HG02571 (cell line): Measurements from ENCODE around the gene OR13C5.
"Not testable (repeated sequence)": the region's sequence is repeated elsewhere in the genome, so short reads cannot be mapped to it uniquely, and the experiment has no call there.

ENCODE experiments used
- ATAC-seq: cut with Tn5 transposase; IDR thresholded peaks from one replicate; pipeline ENCODE4 v1.9.1; 2021; ENCODE audit warnings: mild to moderate bottlenecking, moderate library complexity; ENCODE audit not compliant: unreplicated experiment

Gene OR13C5

GRCh38 chr9:104599313-104599712, at the start of gene OR13C5:
OR13C5 (minus strand) TSS chr9:104599413; CDS start chr9:104599413, 0 bp downstream.
- not testable (repeated sequence) for ATAC-seq

- no peak for ATAC-seq
Observed at GRCh38 chr9:104635456-104635855, 36.2 kb upstream of the OR13C5 start.

- no peak for ATAC-seq
Observed at GRCh38 chr9:104633976-104634520, 34.8 kb upstream of the OR13C5 start.

GRCh38 chr9:104625964-104626363, 26.8 kb upstream of the OR13C5 start:
- not testable (repeated sequence) for ATAC-seq

GRCh38 chr9:104618104-104618503, 18.9 kb upstream of the OR13C5 start, which contains the start of gene OR13C9:
OR13C9 (minus strand) TSS chr9:104618204; CDS start chr9:104618204, 0 bp downstream.
- no peak for ATAC-seq

- no peak for ATAC-seq
Observed at GRCh38 chr9:104617418-104617817, 18.2 kb upstream of the OR13C5 start.

GRCh38 chr9:104611213-104611612, 12.0 kb upstream of the OR13C5 start:
- no peak for ATAC-seq

GRCh38 chr9:104608336-104608735, 9.1 kb upstream of the OR13C5 start:
- no peak for ATAC-seq

GRCh38 chr9:104606152-104606551, 6.9 kb upstream of the OR13C5 start:
- ATAC-seq = no peak

- ATAC-seq = not testable (repeated sequence)
Observed at GRCh38 chr9:104605527-104605926, 6.3 kb upstream of the OR13C5 start, which contains the start of gene OR13C2. OR13C2 (minus strand) TSS chr9:104605627; CDS start chr9:104605627, 0 bp downstream.

- no peak for ATAC-seq
Observed at GRCh38 chr9:104604801-104605200, 5.6 kb upstream of the OR13C5 start.

- ATAC-seq = not testable (repeated sequence)
Observed at GRCh38 chr9:104598749-104599148, 464 bp downstream of the OR13C5 start.

- no peak for ATAC-seq
Observed at GRCh38 chr9:104589626-104590025, 9.6 kb downstream of the OR13C5 start.

GRCh38 chr9:104586496-104587180, 12.6 kb downstream of the OR13C5 start:
- ATAC-seq = no peak

- ATAC-seq = no peak
Observed at GRCh38 chr9:104580562-104580961, 18.7 kb downstream of the OR13C5 start.

- ATAC-seq = no peak
Observed at GRCh38 chr9:104577263-104577662, 21.9 kb downstream of the OR13C5 start.

- no peak for ATAC-seq
Observed at GRCh38 chr9:104575456-104575855, 23.8 kb downstream of the OR13C5 start.

GRCh38 chr9:104572612-104573011, 26.6 kb downstream of the OR13C5 start:
- no peak for ATAC-seq

GRCh38 chr9:104568868-104569267, 30.3 kb downstream of the OR13C5 start, which contains the start of gene OR13C8:
OR13C8 (plus strand) TSS chr9:104569168; CDS start chr9:104569168, 0 bp downstream.
- no peak for ATAC-seq

GRCh38 chr9:104564358-104564757, 34.9 kb downstream of the OR13C5 start:
- ATAC-seq = no peak

GRCh38 chr9:104556830-104557634, 42.2 kb downstream of the OR13C5 start:
- no peak for ATAC-seq
